NCI-H82 (cell line): ENCODE measurements around the gene SFXN4.
"Not testable (repeated sequence)": the region's sequence is repeated elsewhere in the genome, so short reads cannot be mapped to it uniquely, and the experiment has no call there.

Experiments used
- DNase-seq: peaks from one replicate; lab custom pipeline; 2025; lab: John Stamatoyannopoulos, UW

The SFXN4 gene

DNA sequence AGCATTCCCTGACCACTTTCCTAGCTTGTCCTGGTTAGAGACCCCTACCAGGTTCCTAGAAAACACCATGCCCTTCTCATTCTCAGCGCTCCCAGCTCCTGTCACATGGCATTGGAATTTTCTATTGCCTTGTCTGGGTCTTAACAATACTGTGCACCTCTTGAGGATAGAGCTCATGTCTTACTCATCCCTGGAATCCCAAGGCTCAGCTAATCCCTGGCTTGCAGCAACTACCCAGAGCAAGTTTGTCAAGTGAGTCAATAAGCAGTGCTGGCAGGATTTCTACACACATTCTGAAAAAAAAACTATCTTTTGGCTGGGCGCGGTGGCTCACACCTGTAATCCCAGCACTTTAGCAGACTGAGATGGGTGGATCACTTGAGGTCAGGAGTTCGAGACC, 24.8 kb upstream of the SFXN4 start:
- peak; percentile 43 for DNase-seq

DNA sequence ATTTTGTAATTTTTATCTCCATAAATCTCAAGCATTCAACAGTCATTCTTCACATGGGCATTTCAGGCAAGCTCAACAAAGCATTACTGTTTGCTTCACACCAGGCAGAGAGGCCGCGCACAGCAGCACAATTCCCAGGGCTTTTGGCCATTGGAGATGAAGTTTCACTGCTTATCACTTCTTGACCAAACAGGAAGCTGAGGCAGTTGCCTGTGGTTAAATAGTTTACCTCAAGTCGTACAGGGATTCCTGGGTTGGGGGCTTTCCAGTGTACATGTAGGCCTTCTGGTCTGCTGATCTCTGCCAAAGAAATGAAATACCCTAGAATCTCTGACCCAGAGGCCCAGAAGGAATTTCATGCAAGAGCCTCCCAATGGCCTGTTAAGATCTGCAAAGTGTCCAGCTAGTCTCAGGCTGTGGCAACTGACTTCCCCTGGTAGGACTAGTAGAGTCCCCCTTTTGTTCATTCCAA, 24.3 kb upstream of the SFXN4 start:
- DNase-seq: no peak

DNA sequence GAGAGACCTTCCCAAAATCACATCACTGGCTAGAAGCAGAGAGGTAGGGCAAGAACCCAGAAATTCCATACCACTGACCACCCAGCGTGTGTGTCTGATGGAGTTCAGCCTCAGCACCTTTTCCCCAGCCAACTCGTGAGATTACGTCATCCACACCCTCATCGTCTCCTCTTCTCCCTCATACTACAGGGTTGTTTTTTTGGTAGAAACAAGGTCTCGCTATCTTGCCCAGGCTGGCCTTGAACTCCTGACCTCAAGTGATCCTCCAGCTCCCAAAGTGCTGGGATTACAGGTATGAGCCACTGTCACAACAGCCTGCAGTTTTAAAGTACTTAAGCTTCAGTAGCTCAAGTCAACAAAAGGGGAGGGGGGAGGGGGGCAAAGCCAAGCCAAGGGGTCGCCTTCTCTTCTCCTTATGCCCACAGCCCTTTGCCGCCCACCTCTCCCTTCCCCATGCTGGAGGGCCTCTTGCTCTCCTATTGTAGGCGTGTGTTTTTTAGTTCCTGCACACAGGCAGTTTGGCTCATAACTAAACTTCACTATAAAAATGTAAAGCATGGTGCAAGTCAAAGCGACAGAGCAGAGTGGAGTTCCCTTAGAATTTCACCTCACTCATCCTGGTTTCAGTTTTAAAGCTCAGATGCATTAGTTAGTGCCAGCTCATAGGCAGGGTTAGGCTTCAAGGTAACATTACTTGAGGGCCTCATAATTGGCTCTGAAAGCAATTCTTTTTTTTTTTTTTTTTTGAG, 18.3 kb upstream of the SFXN4 start:
- peak; percentile 36 for DNase-seq

DNA sequence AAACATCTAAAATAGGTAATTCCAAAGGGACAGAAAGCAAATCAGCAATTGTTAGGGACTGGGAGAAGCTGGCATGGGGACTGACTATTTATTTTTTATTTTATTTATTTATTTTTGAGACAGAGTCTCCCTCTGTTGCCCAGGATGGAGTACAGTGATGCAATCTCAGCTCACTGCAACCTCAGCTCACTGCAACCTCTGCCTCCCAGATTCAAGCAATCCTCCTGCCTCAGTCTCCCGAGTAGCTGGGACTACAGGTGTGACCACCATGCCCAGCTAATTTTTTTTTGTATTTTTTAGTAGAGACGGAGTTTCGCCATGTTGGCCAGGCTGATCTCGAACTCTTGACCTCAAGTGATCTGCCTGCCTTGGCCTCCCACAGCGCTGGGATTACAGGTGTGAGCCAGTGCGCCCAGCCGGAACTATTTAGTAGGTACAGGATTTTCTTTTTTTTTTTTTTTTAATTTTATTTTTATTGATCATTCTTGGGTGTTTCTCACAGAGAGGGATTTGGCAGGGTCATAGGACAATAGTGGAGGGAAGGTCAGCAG, 15.4 kb upstream of the SFXN4 start:
- not testable (repeated sequence) for DNase-seq

DNA sequence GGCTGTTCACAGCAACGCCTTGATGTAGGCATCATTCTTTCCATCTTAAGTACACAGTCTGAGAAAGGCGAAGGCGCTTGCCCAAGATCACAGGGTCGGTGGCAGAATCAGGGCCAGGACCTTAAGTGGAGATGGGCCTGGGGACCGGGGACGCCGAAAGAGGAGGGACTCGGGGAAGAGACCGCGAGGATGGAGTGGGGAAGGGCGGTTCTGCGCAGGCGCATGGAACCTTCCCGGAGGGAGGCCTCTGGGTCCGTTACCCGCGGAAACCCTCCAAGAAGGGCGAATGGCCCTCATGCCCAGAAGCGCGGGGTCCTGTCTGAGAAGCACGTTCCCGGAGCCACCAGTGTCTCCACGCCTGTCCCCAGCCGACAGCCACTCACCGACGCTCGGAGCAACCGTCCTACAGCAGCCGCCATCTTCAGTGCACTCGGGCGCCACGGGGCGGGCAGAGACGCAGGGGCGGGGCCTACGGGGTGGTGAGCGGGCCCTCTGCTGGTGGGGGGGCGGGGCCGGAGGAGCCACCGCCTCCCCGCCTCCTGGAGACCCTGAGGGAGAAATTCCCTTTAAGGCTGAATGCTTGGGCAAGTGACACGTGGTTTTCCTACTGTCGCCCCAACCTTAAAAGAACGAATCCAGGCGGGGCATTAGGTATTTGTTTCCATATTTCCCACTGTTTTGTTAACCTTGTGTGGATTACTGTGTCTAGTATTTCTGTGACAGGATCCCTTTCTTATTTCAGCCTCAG, 13.0 kb upstream of the SFXN4 start, which contains the start of gene PRDX3:
Gene PRDX3 (minus strand): TSS at position 441 of the 748 bp plus-strand sequence. CDS start 22 bp downstream, at position 419.
- DNase-seq: peak; percentile 96

DNA sequence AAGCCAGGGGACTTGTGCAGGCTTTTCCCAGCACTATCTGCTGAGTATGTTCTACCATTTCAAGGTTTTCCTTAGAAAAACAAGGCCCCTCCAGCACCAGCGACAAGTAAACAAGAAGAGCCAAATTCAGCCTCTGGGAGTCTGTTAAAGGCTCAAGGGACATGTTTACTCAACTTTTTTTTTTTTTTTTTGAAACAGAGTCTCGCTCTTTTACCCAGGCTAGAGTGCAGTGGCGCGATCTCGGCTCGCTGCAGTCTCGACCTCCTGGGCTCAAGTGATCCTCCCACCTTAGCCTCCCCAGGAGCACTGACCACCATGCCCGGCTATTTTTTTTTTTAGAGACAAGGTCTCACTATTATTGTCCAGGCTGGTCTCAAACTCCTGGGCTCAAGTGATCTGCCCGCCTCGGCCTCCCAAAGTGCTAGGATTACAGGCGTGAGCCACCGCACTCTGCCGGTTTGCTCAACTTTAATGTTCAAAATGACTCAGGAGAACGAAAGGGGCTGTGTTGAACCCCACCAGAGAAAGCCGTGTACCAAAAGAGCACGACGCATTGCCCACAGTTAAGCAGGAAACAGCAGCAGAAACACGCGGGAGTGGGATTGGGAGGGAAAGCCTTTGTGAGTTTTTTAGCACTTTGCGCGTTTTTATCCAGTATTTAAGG, 12.3 kb upstream of the SFXN4 start:
- DNase-seq: no peak

DNA sequence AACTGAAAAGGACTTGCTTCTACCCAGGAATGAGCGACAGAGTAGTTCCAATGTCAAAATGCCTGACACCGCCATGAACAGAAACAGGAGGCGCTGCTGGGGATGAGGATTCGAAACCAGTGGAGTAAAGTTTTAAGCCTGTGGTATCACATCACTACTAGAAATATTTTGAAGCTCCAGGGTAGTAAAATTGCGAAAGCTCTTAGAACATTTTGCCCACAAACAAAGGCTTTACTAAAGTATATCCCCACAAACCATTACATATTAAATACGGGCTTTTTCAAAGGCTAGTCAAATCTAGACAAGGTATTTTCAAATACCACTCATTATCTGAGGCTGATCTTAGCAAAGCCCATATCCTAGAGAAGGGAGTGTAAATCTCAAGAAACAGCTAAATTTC, 10.7 kb upstream of the SFXN4 start:
- no peak for DNase-seq

DNA sequence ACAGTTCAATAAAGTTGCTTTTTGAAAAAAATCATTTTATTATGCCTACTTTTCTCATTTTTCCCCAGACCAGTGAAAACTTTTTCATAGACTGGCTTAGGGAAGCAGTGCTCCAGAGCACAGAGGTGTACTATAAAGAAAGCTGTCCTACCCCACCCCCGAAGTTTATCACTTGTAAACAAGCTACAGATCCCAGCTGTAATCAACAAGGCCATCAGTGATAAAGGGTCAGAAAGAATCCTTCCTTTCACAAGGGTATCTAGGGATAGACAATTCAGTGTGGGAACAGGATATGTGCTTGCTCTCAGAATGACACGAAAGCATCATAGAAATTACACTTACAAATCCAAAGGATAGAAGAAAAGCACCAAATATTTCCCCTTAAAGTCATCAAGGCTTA, 8.6 kb upstream of the SFXN4 start:
- DNase-seq: no peak

DNA sequence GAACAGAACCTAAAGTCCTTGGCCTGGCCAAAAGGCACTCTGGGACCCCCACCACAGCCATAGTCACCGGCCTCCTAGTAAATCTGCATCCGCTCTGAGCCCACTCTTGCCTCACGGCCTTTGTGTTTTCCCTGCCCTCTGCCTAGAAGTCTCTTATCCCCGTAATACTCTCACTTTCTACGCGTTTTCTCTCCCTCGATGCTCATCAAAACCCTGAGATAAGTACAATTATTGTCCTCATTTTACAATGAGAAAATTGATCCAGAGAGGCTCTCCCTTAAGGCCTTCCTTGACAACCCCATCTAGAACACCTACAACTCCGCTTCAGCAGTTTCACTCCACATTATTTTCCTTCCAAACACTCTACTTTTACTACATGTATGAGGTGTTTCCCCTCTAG, 1.5 kb upstream of the SFXN4 start:
- DNase-seq: no peak

DNA sequence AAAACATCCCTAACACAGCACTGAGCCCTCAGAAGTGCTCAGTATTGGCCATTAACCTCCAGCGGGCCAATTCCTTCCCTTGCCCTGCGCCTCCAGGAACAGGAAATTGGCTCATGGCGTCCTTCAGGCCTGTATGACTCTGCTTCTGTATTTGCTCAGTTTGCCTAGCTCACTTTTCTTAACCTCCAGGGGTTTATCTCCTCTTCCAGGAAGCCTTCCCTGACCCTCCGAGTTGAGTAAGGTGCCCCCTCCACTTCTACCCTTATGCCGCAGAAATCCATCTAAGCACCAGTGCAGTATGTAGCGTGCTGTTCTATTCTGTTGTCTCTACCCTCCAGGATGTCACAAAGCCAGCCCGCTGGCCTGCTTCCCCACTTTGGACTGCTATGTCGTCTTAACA, 1.1 kb upstream of the SFXN4 start:
- DNase-seq: peak; percentile 21

DNA sequence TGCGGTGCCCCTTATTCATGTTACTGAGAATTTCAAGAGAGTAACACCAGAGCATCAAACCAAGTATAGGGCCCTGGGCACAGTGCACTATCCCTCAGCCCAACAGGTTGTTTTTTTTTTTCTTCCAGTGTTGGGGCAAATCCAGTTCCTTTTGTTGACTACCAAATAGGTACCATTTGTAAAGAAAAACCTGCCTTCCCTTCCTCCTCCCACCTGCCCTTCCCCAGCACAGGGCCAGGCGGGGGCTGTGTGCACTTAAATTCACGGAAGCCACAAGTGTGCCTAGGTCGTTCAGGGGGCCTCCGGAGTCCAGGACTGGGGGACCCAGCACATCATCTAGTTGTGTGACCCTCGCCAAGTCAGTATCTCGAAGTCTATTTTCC, 595 bp upstream of the SFXN4 start:
- no peak for DNase-seq

DNA sequence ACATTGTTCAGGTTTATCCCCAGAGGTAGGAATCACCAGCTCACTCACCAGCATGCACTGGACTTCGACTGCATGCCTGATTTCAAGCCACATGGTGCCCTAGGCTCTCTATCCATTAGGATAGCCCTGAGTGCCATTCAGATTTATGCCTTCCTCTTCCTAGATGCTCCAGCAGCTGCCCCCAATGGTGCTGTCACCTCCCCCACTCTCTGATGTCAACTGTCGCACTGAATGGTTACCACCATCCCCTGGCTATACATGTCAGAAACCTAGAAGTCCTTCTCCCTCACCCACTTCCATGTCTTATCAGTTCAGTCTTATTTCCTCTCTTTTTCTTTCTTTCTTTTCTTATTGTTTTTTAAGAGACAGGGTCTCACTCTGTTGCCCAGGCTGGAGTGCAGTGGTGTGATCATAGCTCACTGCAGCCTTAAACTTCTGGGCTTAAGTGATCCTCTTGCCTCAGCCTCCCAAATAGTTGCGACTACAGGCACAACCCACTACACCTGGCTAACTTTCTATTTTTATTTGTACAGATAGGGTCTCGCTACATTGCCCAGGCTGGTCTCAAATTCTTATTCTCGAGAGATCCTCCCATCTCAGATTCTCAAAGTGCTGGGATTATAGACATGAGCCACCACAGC, 2.9 kb downstream of the SFXN4 start:
- DNase-seq: no peak

DNA sequence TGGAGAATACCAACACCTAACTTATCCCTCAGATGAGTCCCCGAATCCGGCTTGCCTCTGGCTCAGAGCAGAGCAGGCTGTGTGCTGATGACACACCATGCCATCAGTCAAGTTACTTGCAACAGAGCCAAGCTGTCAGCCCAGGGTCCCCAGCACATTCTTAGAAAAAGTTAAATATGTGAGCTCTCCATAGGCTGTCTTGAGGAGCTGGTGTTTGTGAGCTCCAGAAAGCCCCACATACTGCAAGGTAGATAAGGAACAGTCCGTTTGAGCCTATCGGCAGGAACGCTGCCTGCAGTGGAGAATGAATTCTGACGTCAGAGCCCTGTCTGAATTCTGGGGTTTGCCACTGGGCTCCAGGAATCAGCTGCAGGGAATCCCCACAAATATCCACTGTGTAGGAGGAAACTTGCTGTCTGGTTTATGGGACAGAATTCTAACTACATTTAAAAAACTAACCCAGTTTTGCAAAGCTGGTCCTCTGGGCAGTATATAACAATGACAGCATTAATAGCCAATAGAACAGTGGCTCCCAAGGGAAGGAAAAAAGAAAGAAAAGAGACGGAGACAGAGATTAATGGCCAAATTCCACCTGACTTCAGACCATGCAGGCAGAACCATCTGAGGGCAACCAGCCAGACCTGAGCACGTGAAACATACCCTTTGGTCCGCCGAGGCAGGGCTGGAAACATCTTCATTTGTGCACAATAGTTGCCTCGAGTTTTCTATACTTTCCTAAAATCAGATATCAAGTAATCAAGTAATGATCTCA, 3.6 kb downstream of the SFXN4 start:
- DNase-seq: no peak

DNA sequence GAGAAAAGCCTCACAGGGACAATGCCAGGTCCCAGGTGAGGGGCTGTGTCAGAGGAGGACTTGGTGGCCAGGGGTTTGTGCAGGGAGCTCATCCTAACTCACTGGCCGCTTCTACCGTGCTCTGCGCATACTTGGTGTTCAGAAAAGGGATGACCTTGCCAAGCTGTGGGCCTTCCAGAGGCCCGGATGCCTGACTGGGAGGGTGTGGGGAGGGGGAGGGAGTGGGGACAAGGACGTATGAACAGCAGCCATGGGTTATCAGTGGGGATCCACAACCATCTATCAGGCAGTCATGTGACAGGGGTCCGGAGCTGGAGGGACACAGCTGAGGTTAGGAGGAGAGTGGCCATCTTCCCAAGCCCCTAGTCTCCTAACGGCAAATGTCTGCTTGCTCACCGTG, 6.2 kb downstream of the SFXN4 start:
- no peak for DNase-seq

DNA sequence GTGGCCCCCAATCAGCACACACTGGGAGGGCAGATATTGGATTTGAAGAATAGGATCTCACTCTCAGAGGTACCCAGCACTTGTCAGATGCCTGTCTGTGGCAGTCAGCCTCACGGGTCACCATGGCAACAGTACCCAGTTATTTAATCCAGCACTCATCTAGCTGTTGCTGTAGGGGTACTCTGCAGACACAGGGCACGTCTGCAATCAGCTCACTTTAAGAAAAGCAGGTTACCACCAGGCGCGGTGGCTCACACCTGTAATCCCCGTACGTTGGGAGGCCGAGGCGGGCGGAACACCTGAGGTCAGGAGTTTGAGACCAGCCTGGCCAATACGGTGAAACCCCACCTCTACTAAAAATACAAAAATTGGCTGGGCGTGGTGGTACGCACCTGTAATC, 11.9 kb downstream of the SFXN4 start:
- DNase-seq: no peak

DNA sequence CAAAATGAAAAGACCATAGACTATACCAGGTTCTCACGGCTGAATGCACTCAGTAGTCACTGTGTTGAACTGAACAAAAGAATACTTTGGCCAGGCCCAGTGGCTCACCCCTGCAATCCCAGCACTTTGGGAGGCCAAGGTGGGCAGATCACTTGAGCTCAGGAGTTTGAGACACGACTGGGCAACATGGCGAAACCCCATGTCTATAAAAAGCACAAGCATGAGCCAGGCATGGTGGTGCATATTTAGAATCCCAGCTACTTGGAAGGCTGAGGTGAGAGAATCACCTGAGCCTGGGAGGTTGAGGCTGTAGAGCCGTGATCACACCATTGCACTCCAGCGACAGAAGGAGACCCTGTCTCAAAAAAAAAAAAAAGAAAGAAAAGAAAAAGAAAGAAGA, 12.5 kb downstream of the SFXN4 start:
- DNase-seq: no peak

DNA sequence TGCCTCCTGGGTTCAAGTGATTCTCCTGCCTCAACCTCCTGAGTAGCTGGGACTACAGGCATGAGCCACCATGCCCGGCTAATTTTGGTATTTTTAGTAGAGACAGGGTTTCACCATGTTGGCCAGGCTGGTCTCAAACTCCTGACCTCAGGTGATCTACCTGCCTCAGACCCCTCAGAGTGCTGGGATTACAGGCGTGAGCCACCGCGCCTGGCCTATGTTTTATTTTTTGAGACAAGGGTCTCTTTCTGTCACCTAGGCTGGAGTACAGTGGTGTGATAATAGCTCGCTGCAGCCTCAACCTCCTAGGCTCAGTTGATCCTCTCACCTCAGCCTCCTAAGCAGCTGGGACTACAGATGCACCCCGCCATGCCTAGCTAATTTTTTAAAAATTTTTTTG, 13.9 kb downstream of the SFXN4 start:
- not testable (repeated sequence) for DNase-seq

DNA sequence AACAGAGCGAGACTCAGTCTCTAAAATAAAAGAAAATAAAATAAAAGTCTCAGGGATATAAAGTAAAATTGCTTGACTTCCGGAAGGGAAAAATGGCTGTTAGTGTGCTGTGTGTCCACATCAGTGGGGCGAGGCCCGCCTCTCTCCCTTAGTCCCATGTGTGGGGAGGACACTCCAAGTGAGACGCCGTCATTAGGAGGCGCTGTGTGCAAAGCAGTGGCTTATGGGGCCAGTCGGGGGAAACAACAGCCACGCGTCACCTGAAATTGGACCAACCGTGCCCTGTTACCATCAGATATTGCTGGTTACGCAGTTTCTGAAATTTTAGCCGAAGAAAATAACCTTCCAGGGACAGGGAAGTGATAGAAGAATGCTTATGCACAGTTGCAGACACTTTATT, 15.8 kb downstream of the SFXN4 start:
- peak; percentile 28 for DNase-seq

DNA sequence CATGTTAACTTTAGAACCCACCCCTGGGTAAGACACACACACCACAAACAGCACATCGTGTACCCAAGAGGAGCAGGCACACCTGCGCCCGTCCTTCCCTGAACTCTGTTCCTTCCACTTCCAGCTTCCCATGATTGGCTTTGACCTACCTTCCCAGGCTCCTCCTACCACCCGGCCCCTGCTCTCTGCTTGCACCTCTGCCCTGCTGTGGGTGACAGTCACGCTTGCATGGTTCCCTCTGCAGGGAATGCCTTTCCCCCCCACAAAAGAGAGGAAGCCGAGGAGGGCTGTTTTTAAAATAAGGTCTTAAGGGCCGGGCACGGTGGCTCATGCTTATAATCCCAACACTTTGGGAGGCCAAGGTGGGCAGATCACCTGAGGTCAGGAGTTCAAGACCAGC, 16.4 kb downstream of the SFXN4 start:
- DNase-seq: no peak

DNA sequence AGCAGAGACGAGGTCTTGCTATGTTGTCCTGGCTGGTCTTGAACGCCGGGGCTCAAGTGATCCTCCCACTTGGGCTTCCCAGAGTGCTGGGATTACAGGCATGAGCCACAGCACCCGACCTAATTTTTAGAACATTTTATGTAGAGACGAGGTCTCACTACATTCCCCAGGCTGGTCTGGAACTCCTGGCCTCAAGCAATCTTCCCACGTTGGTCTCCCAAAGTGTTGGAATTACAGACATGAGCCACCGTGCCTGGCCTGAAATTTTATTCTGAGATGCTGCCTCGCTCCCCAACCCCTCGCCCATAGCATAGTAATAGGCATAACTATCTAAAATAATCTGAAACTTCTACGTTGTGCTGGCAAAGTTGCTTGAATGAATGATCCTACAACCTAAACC, 21.9 kb downstream of the SFXN4 start:
- no peak for DNase-seq

DNA sequence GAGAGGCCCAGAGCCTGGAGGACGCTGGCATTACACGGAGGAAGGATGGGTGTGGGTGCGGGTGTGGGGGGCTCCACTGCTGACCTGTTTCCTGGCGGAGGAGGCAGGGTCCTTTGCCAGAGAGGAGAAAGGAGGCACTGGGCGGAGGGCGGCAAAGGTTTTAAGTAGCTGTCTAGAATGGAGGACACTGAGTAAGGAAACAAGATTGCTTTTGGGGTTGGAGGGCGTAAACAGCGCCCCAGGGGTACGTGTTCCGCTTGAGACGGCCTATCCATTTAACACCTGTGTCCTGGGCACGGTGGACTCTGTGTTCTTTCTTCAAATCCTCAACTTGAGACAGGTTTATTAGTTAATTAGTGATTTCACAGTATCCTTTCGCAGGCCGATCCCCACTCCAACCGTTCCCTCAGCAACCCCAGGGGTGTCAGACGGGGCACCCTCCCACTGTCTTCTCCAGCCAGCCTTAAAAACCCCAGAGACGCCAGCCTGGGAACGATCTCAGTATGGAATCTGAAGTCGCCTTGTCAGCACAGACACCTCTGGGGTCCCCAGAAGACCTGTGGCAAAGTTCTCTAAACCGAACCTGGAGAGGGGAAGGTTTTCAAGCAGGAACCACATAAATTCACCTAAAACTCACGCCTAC, 24.8 kb downstream of the SFXN4 start:
- no peak for DNase-seq
